C4-2B (cell line): ENCODE measurements around the gene DNAJA4.

ENCODE experiments used
- CTCF ChIP-seq: fragments of 450-650 bp; conservative IDR thresholded peaks from 2 replicates; pipeline ENCODE4 v1.5.1; 2017; ENCODE audit warnings: mild to moderate bottlenecking
- ZFX ChIP-seq: fragments of 450-650 bp; IDR thresholded peaks from 2 replicates; pipeline ENCODE4 v1.6.1; 2017

DNA sequence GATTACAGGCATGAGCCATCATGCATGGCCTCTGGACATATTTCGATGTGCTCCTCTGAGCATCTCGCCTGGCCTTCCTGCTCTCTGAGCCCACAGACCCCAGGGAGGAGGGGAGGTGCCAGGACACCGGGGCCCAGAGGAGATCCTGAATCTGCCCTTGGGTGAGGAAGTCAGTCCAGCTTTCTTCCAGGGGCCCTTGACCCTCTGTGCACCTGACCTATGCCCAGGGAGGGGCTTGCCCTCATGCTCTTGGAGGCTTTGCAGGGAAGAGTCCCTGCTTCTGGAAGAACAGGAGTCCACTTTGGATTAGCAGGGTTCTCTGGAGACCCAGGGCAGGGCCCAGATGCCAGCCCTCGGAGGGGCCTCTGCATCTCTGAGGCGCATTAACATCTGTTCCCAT lies 31.4 kb upstream of the DNAJA4 start:
- no peak for TF ChIP-seq CTCF
- TF ChIP-seq ZFX, result no peak
